Brain microvascular endothelial cell (primary cell): ENCODE results near the gene TNFRSF19.
"Not testable (repeated sequence)": the region's sequence is repeated elsewhere in the genome, so short reads cannot be mapped to it uniquely, and the experiment has no call there.

ENCODE experiments used
- DNase-seq: peaks from one replicate; pipeline ENCODE4 v3.0.0-alpha.2; 2020
- H3K27ac ChIP-seq: fragments of 250-450 bp; sonication (Bioruptor Pico); 2 replicates; pipeline ENCODE4 v1.5.1; 2020; ENCODE audit warnings: mild to moderate bottlenecking, moderate library complexity
- H3K27me3 ChIP-seq: fragments of 250-450 bp; sonication (Bioruptor Pico); replicated peaks from 2 replicates; pipeline ENCODE4 v1.5.1; 2020; ENCODE audit warnings: mild to moderate bottlenecking
- H3K36me3 ChIP-seq: fragments of 250-450 bp; sonication (Bioruptor Pico); replicated peaks from 2 replicates; pipeline ENCODE4 v1.5.1; 2020; ENCODE audit warnings: mild to moderate bottlenecking
- H3K4me3 ChIP-seq: 2 replicates; pipeline ENCODE4 v1.5.1; 2011; ENCODE audit warnings: low read depth, mild to moderate bottlenecking, control low read depth, low read length, moderate library complexity
- CTCF ChIP-seq: IDR thresholded peaks from 2 replicates; pipeline ENCODE4 v1.5.1; 2011; ENCODE audit warnings: low read depth, mild to moderate bottlenecking, moderate library complexity, low read length, control low read depth, inconsistent platforms; ENCODE audit errors: missing control alignments
- in situ Hi-C: cut with HindIII; loops from 2 replicates; pipeline ENCODE4 v1.10.0; 2017; ENCODE audit warnings: low sequenced_read_pairs, low pct_ligation_motif_present

The TNFRSF19 gene

GRCh38 chr13:23570099-23570920 is at the start of gene TNFRSF19:
Gene TNFRSF19, plus strand, starts transcription at chr13:23570412. Its CDS starts 19,772 bp downstream, at chr13:23590184.
- no peak within 1 kb of the TSS for H3K27ac ChIP-seq
- in situ Hi-C loops = no loop called here
- peak within 1 kb of the TSS; percentile 46 for H3K4me3 ChIP-seq
- no peaks in the 10 kb centered on the region for H3K36me3 ChIP-seq
- no peak for TF ChIP-seq CTCF
- DNase-seq = peak; percentile 79
- H3K27me3 ChIP-seq = no peaks in the 10 kb centered on the region

GRCh38 chr13:23529926-23530325 is 40.3 kb upstream of the TNFRSF19 start:
- H3K27me3 ChIP-seq, H3K4me3 ChIP-seq, in situ Hi-C loops, H3K36me3 ChIP-seq, H3K27ac ChIP-seq, DNase-seq: not testable (repeated sequence)

GRCh38 chr13:23531446-23531845 is 38.8 kb upstream of the TNFRSF19 start:
- H3K4me3 ChIP-seq = no peak overlapping the region
- in situ Hi-C loops = no loop called here

GRCh38 chr13:23534090-23534489 is 36.1 kb upstream of the TNFRSF19 start:
- TF ChIP-seq CTCF = no peak
- Histone ChIP-seq H3K27ac (no peak overlapping the region), H3K36me3 (no peaks in the 10 kb centered on the region), H3K4me3 (no peak overlapping the region), H3K27me3 (no peaks in the 10 kb centered on the region)
- in situ Hi-C loops = no loop called here
- no peak for DNase-seq

More at GRCh38 chr13:23531446-23531845, 38.8 kb upstream of the TNFRSF19 start:
- Histone ChIP-seq H3K27ac (no peak overlapping the region), H3K27me3 (no peaks in the 10 kb centered on the region), H3K36me3 (no peaks in the 10 kb centered on the region)
- TF ChIP-seq CTCF = no peak
- no peak for DNase-seq

GRCh38 chr13:23541221-23541824 is 28.9 kb upstream of the TNFRSF19 start:
- no peak for DNase-seq
- H3K27ac ChIP-seq = no peak overlapping the region

More at GRCh38 chr13:23541221-23541824, 28.9 kb upstream of the TNFRSF19 start:
- H3K36me3 ChIP-seq = no peaks in the 10 kb centered on the region
- TF ChIP-seq CTCF = no peak
- in situ Hi-C loops = no loop called here
- no peak overlapping the region for H3K4me3 ChIP-seq
- H3K27me3 ChIP-seq = no peaks in the 10 kb centered on the region
